Astrocyte of the spinal cord (primary cell): ENCODE results near the gene TOR1B.
"Not testable (repeated sequence)": the region's sequence is repeated elsewhere in the genome, so short reads cannot be mapped to it uniquely, and the experiment has no call there.

ENCODE experiments used
- DNase-seq: peaks from one replicate; pipeline ENCODE4 v3.0.0; 2011; ENCODE audit warnings: low read depth, low spot score
- H3K4me3 ChIP-seq: 2 replicates; pipeline ENCODE4 v1.5.1; 2011; ENCODE audit warnings: low read depth, mild to moderate bottlenecking, low read length, moderate library complexity
- CTCF ChIP-seq: IDR thresholded peaks from 2 replicates; pipeline ENCODE4 v1.5.1; 2012; ENCODE audit warnings: low read depth, mild to moderate bottlenecking, low read length, inconsistent platforms
- in situ Hi-C: cut with HindIII; loops from 2 replicates; pipeline ENCODE4 v1.10.0; 2017; ENCODE audit warnings: low sequenced_read_pairs

Gene TOR1B

GRCh38 chr9:129769669-129770068 lies 33.3 kb upstream of the TOR1B start:
- in situ Hi-C loops = no loop called here
- no peak for DNase-seq
- H3K4me3 ChIP-seq = no peak overlapping the region
- no peak for TF ChIP-seq CTCF

GRCh38 chr9:129770741-129771140 lies 32.2 kb upstream of the TOR1B start:
- no peak for TF ChIP-seq CTCF
- in situ Hi-C loops = no loop called here
- no peak overlapping the region for H3K4me3 ChIP-seq
- DNase-seq = no peak

- in situ Hi-C loops = no loop called here
- peak; percentile 32 for DNase-seq
- TF ChIP-seq CTCF = no peak
- H3K4me3 ChIP-seq = no peak overlapping the region
Observed at GRCh38 chr9:129773262-129774048, 29.5 kb upstream of the TOR1B start.

- H3K4me3 ChIP-seq = no peak overlapping the region
- TF ChIP-seq CTCF = no peak
- in situ Hi-C loops = no loop called here
- DNase-seq = no peak
Observed at GRCh38 chr9:129774791-129775447, 28.1 kb upstream of the TOR1B start.

GRCh38 chr9:129775448-129775798 lies 27.6 kb upstream of the TOR1B start:
- in situ Hi-C loops = no loop called here
- H3K4me3 ChIP-seq = no peak overlapping the region
- no peak for DNase-seq
- TF ChIP-seq CTCF = no peak

GRCh38 chr9:129776096-129776495 lies 26.9 kb upstream of the TOR1B start:
- in situ Hi-C loops = not testable (repeated sequence)

GRCh38 chr9:129776566-129776937 lies 26.4 kb upstream of the TOR1B start:
- in situ Hi-C loops = no loop called here
- no peak overlapping the region for H3K4me3 ChIP-seq
- no peak for TF ChIP-seq CTCF
- no peak for DNase-seq

More at GRCh38 chr9:129776096-129776495, 26.9 kb upstream of the TOR1B start:
- not testable (repeated sequence) for DNase-seq, H3K4me3 ChIP-seq
